ENCODE results near the gene B4GALT5. TPM values are rescaled to one million over a fixed set of nuclear protein-coding genes. Genes with fewer than 3 reads are reported as not detected.

Gene B4GALT5
- total RNA-seq, 3 donors from 2014 or later (not counting 1 experiment from before 2014, with no cell fraction given): 15.5 to 29.1 (median 28.6) TPM

DNA sequence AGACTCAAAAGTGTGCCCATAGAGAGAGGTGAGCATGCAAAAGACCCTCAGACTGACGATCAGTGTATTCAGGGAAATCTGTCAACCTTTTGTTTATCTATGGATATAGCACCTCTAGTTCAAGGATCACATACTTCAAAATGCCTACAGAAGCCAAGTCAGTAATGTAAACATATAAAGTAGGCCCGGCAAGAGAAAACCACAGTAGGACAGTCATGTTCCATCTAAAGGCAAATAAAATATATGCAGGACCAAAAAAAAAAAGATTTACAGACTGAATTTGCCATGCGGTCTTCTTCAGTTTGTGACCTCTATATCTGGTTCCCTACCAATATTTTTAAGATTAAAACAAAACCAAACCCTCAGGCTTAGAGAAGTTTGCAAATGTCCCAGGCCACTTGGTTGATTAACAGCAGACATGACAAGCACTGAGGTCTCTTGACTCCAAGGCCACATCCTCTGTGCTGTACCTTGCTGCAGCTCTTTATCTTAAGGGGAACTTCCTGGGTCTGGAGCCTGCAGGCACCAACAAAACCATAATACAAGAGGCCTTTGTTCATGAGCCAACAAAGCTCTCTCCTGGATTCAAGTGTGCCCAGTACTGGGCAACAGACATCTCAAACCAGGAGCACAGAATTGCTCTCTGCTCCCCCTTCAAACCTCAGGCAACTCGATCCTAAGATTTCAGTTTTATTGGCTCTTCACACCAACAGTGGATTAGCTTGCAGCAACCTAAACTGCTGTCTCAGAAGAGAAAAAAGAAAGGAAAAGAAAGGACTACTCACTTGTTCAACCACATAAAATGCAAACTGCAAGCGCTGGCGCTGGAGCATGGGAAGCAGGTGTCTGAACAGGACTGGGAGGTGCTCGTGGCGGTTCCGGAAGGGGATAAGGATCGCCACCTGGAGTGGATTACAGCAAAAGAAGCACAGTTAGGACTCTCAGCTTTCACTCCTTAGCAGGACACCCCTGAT, 71.7 kb downstream of the B4GALT5 start:
- Histone ChIP-seq H3K9me3 (ENCODE audit: control insufficient read depth, insufficient read depth, low read length) (no peaks in the 10 kb centered on the region), H3K27ac (ENCODE audit: low read length) (peak overlapping the region; percentile 33), H3K4me1 (ENCODE audit: control insufficient read depth, insufficient read depth, low read length) (peaks cover 11% of the 10 kb centered on the region), H3K27me3 (ENCODE audit: control insufficient read depth, insufficient read depth, low read length) (no peaks in the 10 kb centered on the region), H3K36me3 (ENCODE audit: control insufficient read depth, insufficient read depth, low read length) (peaks cover 78% of the 10 kb centered on the region), H3K4me3 (ENCODE audit: low read length) (no peak overlapping the region)
- Mint-ChIP-seq H3K36me3 (peaks cover 18% of the 10 kb centered on the region), H3K27me3 (ENCODE audit: low read depth in 2 of 2) (no peaks in the 10 kb centered on the region), H3K4me1 (peaks cover 14 to 16% of the 10 kb centered on the region in 2 donors), H3K4me3 (no peak overlapping the region), H3K27ac (peak overlapping the region; percentile 76 to 84), H3K9me3 (no peaks in the 10 kb centered on the region)
- TF ChIP-seq, protein P1, sequence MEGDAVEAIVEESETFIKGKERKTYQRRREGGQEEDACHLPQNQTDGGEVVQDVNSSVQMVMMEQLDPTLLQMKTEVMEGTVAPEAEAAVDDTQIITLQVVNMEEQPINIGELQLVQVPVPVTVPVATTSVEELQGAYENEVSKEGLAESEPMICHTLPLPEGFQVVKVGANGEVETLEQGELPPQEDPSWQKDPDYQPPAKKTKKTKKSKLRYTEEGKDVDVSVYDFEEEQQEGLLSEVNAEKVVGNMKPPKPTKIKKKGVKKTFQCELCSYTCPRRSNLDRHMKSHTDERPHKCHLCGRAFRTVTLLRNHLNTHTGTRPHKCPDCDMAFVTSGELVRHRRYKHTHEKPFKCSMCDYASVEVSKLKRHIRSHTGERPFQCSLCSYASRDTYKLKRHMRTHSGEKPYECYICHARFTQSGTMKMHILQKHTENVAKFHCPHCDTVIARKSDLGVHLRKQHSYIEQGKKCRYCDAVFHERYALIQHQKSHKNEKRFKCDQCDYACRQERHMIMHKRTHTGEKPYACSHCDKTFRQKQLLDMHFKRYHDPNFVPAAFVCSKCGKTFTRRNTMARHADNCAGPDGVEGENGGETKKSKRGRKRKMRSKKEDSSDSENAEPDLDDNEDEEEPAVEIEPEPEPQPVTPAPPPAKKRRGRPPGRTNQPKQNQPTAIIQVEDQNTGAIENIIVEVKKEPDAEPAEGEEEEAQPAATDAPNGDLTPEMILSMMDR (IDR thresholded peaks at IDR 0.05): no peak
- intact Hi-C loops (cut with micrococcal nuclease): no loop called here
- DNase-seq (no peak), ATAC-seq (peak; percentile 44 to 78 (median 55))
- 90% methylated on average over 10 of the region's 10 CpGs for WGBS (ENCODE audit: insufficient coverage)

DNA sequence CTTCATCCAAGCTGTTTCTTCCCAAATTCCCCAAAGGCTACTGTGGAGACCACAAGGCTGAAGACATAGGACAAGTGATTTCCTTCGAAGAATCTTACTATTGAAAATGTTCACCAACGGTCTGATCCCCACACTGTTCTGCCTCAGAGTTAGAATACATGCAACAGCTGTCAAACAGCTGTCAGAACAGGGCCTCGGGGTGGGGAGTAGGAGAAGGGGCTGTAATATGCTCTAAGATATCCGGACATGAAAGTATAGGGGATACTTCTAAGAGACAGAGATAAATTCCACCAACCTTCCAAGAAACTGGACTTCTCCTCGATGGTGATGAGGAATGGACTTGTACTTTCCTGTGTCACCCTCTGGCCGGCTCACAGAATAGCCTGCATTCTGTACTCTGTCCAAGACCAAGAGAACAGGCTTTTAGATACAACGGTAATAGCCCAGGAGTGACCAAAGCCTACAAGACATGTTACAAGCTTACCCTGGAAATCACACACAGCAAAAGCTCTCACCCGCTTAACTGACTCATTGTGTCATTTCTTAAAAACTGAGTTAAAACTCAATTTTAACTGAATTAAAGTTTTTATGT, 76.5 kb downstream of the B4GALT5 start:
- H3K4me1 Mint-ChIP-seq: peaks cover 20 to 27% of the 10 kb centered on the region in 2 donors

DNA sequence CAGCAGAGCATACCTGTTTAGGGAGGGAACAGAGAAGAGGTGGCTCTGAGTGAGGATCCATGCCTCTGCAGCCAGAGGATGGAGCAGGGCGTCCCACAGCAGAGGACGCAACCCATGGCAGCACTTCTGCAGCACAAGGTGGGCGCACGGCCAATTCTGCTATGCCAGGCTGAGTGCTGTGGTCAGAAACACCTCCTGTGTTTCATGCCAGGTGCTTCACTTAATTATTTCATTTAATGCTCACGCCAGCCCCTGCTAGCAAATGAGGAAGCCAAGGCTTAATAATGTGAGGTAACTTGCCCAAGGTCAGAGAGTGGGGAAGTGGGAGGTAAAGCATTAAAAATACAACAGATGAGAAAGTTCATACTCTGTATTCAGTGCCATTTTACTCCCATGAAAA, 77.2 kb downstream of the B4GALT5 start:
- Mint-ChIP-seq H3K4me1 (peaks cover 20% of the 10 kb centered on the region in 2 donors), H3K36me3 (peaks cover 25% of the 10 kb centered on the region), H3K27ac (peak overlapping the region; percentile 53 to 70), H3K27me3 (ENCODE audit: low read depth in 2 of 2) (no peaks in the 10 kb centered on the region), H3K9me3 (no peaks in the 10 kb centered on the region), H3K4me3 (no peak overlapping the region)
- TF ChIP-seq, protein P1 (IDR thresholded peaks at IDR 0.05): no peak
- peaks cover 5% of the 10 kb centered on the region for H3K4me1 ChIP-seq (ENCODE audit: control insufficient read depth, insufficient read depth, low read length)
- H3K27me3 ChIP-seq (ENCODE audit: control insufficient read depth, insufficient read depth, low read length): no peaks in the 10 kb centered on the region
- ATAC-seq (no peak), DNase-seq (no peak)
- WGBS (ENCODE audit: insufficient coverage): 96% methylated on average over 5 of the region's 5 CpGs
- H3K4me3 ChIP-seq (ENCODE audit: low read length): no peak overlapping the region
- peaks cover 52% of the 10 kb centered on the region for H3K36me3 ChIP-seq (ENCODE audit: control insufficient read depth, insufficient read depth, low read length)
- H3K9me3 ChIP-seq (ENCODE audit: control insufficient read depth, insufficient read depth, low read length): no peaks in the 10 kb centered on the region
- intact Hi-C loops (cut with micrococcal nuclease): no loop called here
- no peak overlapping the region for H3K27ac ChIP-seq (ENCODE audit: low read length)

More for the DNA sequence above, 76.5 kb downstream of the B4GALT5 start:
- DNase-seq (no peak), ATAC-seq (no peak)
- 97% methylated on average over 7 of the region's 8 CpGs for WGBS (ENCODE audit: insufficient coverage)
- Histone ChIP-seq H3K4me1 (ENCODE audit: control insufficient read depth, insufficient read depth, low read length) (peaks cover 10% of the 10 kb centered on the region), H3K27me3 (ENCODE audit: control insufficient read depth, insufficient read depth, low read length) (no peaks in the 10 kb centered on the region), H3K27ac (ENCODE audit: low read length) (no peak overlapping the region), H3K9me3 (ENCODE audit: control insufficient read depth, insufficient read depth, low read length) (no peaks in the 10 kb centered on the region), H3K36me3 (ENCODE audit: control insufficient read depth, insufficient read depth, low read length) (peaks cover 59% of the 10 kb centered on the region), H3K4me3 (ENCODE audit: low read length) (no peak overlapping the region)
- intact Hi-C loops (cut with micrococcal nuclease): no loop called here
- TF ChIP-seq, protein P1 (IDR thresholded peaks at IDR 0.05): no peak
- Mint-ChIP-seq H3K27ac (peak overlapping the region in 1 of 2 donors; percentile 18), H3K27me3 (ENCODE audit: low read depth in 2 of 2) (no peaks in the 10 kb centered on the region), H3K36me3 (peaks cover 25% of the 10 kb centered on the region), H3K9me3 (no peaks in the 10 kb centered on the region), H3K4me3 (no peak overlapping the region)

Measured in natural killer cell (primary cell).